Dedifferentiated amniotic fluid mesenchymal stem cell (primary cell): Measurements from ENCODE around the gene PDE6B.
"Not testable (repeated sequence)": the region's sequence is repeated elsewhere in the genome, so short reads cannot be mapped to it uniquely, and the experiment has no call there.

ENCODE experiments used
- DNase-seq: peaks from one replicate; pipeline ENCODE4 v3.0.0-alpha.2; 2016; ENCODE audit errors: extremely low spot score

Gene PDE6B

DNA sequence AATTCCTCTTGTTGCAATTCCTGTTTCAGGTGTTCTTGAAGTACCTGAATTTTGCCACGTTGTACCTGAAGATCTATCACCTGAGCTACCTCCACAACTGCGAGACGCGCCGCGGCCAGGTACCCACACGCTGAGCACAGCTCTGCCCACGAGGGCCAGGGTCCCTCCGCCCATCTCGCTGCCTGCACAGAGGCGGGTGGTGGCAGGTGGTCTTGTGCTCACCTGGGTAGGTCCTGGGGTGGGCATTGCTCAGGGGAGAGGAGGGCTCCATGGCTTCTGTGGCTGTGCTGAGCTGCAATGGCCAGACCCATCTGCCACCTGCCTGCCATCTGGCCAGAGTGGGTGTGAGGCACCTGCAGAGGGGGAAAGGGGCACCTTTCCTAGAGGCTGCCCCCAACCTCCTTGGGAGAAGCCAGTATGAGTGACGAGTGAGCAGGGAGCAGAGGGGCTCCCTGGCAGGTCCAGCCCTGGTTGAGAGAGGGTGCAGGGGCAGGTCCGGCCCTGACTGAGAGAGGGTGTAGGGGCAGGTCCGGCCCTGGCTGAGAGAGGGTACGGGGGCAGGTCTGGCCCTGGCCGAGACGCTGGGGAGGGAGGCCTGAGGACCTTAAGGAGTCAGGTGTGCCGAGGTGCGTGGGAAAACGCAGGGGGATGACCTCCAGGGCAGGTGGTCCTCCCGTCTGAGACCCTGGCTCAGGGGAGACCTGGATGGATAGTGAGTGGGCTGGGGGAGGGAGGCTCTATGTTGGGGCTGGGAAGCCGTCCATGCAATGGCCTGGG is 10.7 kb downstream of the PDE6B start:
- DNase-seq: no peak

DNA sequence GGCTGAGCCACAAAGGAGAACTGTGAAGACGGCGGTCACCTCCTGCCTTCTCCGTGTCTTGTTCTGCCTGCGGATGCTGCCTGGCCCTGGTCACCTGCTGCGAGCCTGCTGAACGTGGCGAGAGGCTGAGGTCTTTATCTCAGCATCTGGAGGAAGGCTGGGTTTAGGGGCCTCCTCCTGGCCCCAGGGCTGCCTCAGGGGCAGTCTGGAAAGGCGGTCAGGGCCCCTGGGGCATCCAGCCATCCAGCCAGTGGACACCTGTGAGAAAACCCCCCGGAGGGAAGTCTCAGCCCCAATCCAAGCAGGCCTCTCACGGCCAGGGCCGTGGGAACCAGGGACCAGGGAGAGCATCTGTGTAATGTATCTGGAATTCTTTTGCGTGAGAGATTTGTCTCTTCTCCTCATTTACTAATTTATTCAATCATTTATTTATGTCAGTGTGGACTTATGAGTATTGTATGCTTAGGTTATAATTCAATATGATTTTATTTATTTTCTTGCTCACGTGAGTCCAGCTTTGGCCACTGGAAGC is 11.3 kb downstream of the PDE6B start:
- DNase-seq: no peak

DNA sequence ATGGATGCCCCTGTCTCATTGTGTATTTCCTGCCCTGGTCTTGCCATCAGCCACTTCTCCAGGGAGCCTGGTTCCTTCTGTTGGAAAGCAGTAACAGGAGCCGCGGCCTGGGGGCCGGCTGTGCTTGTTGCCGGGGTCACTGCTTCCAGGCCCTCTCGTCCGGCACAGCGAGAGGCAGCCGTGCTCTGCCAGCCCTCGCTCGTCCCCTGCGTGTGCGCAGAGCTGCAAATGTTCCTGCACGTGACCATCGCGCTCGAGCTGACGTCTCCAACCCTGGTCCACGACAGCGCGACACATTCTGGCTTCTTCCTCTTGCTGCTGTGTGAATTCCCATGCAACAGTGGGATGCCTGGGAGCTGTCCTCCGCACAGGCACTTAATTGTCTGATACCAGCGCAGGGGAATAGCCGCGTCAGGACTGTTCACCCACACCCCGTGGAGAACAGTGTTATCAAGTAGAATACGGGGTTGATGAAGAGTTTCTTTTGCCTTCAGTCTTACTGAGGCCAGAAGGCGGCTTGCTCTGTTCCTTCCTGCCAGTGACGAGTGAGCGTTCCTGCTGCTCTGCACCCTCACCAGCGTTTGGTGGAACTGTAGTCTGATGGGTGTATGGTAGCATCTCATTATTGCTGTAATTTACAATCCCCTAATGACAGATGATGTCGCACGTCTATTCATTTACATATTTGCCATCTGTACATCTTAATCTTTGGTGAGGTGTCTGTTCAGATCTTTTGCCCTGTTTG is 12.3 kb downstream of the PDE6B start:
- DNase-seq: no peak

- DNase-seq: not testable (repeated sequence)
Observed at GRCh38 chr4:642366-642765, 17.0 kb downstream of the PDE6B start.

DNA sequence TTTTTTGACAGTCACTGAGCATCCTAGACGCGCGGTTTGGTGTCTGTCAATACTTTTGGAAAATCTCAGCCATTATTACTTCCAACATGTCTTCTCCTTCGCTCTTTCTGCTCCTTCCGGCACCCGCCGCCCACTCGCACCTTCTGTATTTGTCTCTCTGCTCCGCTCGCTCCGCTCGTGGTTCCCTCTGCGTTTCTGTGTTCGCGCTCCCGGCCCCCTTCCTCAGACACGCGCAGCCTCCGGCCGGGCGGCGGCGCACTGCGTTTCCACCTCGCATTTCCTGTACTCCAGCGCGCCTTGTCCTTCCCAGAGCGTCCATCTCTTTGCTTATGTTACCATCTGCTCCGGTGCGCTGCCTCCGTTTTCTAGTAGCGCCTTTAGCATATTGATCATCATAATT is 21.1 kb downstream of the PDE6B start:
- no peak for DNase-seq

DNA sequence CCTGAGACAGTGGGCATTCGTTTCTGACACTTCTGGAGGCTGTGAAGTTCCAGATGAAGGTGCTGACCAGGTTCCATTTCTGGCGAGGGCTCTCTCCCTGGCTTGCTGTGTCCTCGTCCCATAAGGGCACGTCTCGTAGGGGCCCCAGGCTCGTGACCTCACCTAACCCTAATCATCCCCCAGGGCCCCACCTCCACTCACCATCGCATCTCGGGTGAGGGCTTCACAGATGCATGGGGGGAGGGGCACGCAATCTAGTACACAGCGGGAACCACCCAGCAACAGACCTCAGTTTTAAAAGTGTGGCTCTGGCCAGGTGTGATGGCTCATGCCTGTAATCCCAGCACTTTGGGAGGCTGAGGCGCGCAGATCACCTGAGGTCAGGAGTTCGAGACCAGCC is 22.1 kb downstream of the PDE6B start:
- DNase-seq: no peak

GRCh38 chr4:648579-649292 is 23.4 kb downstream of the PDE6B start:
- DNase-seq: no peak

DNA sequence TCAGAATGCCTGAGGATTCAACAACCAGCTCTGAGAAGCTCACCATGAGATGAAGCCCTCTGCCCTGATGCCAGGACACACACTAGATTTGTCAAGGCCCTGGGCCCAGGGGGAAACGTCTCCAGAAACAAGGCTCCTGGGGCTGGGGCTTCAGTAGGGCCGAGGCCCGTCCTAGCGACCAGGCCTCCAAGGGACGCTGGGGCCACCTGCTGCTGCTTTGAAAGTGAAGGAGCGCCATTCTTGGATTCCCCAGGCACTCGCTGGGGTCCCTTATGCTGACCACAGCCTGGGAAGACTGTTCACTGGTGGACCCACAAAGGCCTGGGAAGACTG is 23.9 kb downstream of the PDE6B start:
- DNase-seq: no peak

GRCh38 chr4:649751-650310 is 24.5 kb downstream of the PDE6B start:
- DNase-seq: no peak

GRCh38 chr4:650461-650860 is 25.1 kb downstream of the PDE6B start:
- DNase-seq: no peak

DNA sequence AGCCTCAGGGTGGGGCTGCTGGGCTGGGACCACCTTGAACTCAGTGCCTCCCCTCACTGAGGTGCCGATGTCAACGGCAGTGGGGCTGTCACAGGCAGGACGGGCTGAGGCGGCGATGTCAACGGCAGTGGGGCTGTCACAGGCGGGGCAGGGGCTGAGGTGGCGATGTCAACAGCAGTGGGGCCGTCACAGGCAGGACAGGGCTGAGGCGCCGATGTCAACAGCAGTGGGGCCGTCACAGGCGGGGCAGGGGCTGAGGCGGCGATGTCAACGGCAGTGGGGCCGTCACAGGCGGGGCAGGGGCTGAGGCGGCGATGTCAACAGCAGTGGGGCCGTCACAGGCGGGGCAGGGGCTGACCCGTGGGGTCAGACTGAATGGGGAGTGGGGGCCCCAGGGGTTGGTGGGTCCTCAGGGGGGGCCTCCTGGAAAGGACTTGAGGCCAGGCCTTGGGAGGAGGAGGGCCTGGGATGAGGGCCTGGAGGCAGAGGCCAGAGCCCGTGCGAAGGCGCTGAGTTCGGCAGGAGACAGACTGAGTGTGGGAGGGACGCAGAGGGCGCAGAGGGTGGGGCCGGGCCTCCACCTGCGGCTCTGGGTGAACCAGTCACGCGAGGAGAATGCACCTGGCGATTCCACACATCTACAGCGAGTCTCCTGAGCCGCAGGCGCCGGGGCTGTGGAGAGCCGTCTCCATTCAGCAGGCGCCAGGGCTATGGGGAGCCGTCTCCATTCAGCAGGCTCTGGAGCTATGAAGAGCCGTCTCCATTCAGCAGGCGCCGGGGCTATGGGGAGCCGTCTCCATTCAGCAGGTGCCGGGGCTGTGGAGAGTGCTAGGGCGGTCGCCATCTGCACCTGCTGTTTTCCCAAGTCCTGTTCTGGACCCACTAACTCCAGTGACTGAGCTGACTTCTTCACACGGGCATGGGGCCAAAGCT is 25.8 kb downstream of the PDE6B start:
- no peak for DNase-seq

DNA sequence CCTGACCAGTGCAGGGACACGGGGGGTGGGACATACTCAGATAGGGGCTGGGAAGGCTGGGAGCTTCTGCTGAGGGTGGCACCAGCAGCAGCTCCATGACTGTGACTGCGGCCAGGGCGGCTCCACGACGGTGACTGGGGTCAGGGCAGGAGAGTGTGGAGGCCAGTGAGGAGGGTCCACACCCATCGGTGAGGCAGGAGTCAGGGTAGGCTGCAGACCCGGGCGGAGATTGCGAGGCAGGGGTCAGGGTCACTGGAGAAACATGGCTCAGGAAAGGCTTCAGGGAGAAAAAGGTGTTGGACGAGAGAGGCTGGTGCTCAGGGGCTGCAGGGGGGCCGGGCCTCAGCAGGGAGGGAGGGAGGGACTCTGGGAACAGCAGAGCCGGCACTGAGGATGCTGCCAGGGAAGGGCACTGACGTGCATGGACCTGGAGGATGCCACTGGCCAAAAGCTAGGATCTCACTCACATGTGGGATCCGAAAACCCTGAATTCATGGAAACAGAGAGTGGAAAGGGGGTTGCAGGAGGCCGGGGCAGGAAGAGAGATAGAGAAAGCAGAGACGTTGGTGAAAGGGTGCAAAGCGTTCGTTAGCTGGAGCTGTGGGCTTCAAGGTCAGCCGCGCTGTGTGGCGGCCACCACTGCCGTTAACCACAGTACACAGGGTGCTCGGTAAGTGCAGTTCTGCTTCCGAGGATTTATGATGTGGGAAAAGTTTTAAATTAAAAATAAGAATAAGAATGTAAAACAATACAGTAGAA is 26.7 kb downstream of the PDE6B start:
- no peak for DNase-seq

GRCh38 chr4:653080-653821 is 27.9 kb downstream of the PDE6B start:
- no peak for DNase-seq

DNA sequence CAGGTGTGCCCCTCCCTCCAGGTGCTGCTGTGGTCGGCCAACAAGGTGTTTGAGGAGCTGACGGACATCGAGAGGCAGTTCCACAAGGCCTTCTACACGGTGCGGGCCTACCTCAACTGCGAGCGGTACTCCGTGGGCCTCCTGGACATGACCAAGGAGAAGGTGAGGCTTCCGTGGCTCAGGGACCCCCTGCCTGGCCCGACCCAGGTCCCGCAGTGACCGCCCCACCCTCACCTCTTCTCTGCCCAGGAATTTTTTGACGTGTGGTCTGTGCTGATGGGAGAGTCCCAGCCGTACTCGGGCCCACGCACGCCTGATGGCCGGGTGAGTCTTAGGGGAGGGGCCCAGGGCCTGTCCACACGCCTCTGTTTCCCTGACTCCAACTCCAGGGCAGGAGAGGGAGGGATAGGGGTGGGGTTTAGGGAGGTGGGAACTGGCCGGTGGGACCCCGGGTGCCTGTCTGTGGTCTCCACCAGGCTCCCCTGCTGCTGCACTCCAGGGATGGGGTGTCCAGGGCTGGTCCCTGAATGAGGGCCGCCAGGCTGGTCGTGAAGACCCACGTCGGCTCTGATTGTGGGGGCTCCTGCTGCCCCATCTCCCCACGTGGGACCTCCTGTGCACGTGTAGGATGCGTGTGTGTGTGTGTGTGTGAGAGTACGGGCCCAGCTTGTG is 28.6 kb downstream of the PDE6B start:
- no peak for DNase-seq

GRCh38 chr4:654503-654845 is 29.1 kb downstream of the PDE6B start:
- DNase-seq: no peak

DNA sequence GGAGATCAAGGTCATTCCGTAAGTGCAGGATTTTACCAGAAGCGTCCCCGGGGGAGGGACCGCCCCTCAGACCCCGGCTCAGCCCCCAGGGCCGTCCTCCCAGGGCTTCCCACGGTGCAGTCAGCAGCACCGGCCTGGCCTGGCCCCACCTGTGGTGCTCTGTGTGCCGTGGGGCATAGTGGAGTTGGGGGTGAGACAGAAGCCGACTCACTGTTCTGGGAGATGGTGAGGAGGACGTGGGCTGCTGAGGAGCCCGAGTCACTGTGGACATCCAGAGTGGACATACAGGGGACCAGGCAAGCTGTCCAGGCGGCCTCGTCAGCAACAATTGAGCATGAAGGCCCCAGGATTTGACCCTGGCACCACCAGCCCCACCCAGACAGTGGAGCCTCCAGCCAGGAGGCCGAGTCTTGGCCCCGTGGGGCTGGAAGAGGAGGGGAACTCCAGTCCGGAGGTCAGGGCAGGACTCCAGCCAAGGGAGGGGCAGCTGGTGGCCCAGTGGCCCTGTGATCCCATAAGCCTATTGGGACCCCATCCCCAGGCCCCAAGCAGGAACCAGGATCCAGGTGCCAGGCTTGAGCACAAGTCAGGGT is 29.6 kb downstream of the PDE6B start:
- DNase-seq: no peak

DNA sequence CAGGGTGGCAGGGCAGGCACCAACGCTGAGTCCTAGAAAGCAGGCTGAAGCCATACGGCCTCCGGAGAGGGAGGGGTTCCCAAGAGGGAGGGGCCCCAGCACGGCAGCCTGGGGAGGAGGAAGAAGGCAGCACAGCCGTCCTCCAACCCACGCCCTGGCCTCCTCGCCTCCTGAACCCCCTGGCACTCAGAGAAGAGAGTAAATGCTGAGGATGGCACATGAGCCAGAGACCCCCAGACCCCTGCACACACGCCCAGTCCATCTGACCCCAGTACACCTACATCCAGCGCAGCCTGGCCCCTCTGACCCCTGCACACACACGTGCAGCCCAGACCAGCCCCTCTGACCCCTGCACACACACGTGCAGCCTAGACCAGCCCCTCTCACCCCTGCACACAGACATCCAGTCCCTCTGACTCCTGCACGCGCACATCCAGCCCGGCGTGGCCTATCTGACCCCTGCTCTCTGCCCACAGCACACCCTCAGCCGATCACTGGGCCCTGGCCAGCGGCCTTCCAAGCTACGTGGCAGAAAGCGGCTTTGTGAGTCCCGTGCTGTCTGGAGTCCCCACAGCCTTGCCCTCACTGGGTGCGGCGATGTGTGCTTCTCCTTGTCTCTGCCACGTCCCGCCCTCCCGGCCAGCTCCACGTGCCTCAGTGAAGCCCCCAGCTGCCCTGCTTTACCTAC is 30.2 kb downstream of the PDE6B start:
- no peak for DNase-seq
